GM12878 (cell line): ENCODE measurements around the gene TOX2. TPM values are rescaled to one million over a fixed set of nuclear protein-coding genes. Genes with fewer than 3 reads are reported as not detected.

ENCODE experiments used
- ATF3 ChIP-seq: IDR thresholded peaks from 2 replicates; pipeline ENCODE4 v1.6.1; 2011; ENCODE audit warnings: low read depth, mild to moderate bottlenecking, low read length, moderate library complexity, borderline replicate concordance; ENCODE audit errors: extremely low read depth
- BHLHE40 ChIP-seq, 2 experiments: fragments of 450-650 bp in 1 of 2; IDR thresholded peaks; 2 replicates each; pipeline ENCODE4 v1.6.1; 2011 to 2017; ENCODE audit warnings: low read depth in 2 of 2, borderline replicate concordance in 1 of 2, improper control_type of control experiment in 1 of 2, low read length in 1 of 2, mild to moderate bottlenecking in 1 of 2
- CBX5 ChIP-seq: sonication (generic); IDR thresholded peaks from 2 replicates; pipeline ENCODE4 v1.6.1; 2016; ENCODE audit warnings: low read depth, moderate library complexity, mild to moderate bottlenecking, inconsistent platforms
- DPF2 ChIP-seq: fragments of 450-650 bp; IDR thresholded peaks from 2 replicates; pipeline ENCODE4 v1.6.1; 2017; ENCODE audit warnings: mild to moderate bottlenecking
- EP300 ChIP-seq, 2 experiments: fragments of 150-350 bp in 1 of 2; IDR thresholded peaks; 2 replicates each; pipeline ENCODE4 v1.6.1; 2011 to 2012; ENCODE audit warnings: low read depth in 2 of 2, low read length in 2 of 2, borderline replicate concordance in 1 of 2, improper control_type of control experiment in 1 of 2, inconsistent platforms in 1 of 2; ENCODE audit not compliant: control insufficient read depth in 1 of 2
- FOXM1 ChIP-seq: IDR thresholded peaks from 2 replicates; pipeline ENCODE4 v1.6.1; 2012; ENCODE audit warnings: low read depth, mild to moderate bottlenecking, inconsistent platforms, low read length, moderate library complexity
- HSF1 ChIP-seq: fragments of 150-350 bp; IDR thresholded peaks from 2 replicates; pipeline ENCODE4 v1.6.1; 2014; ENCODE audit warnings: mild to moderate bottlenecking, low read depth, low read length
- IKZF1 ChIP-seq: fragments of 450-650 bp; conservative IDR thresholded peaks from 2 replicates; pipeline ENCODE4 v1.6.1; 2017; ENCODE audit warnings: antibody characterized with exemption, mild to moderate bottlenecking
- JUNB ChIP-seq: IDR thresholded peaks from 2 replicates; pipeline ENCODE4 v1.6.1; 2016; ENCODE audit warnings: antibody characterized with exemption, mild to moderate bottlenecking
- MTA3 ChIP-seq: IDR thresholded peaks from 2 replicates; pipeline ENCODE4 v1.6.1; 2012; ENCODE audit warnings: low read length, inconsistent platforms, borderline replicate concordance
- MXI1 ChIP-seq: fragments of 150-350 bp; IDR thresholded peaks from 2 replicates; pipeline ENCODE4 v1.6.1; 2011; ENCODE audit warnings: low read depth, mild to moderate bottlenecking, inconsistent platforms, low read length, improper control_type of control experiment
- MYB ChIP-seq: fragments of 150-350 bp; IDR thresholded peaks from 2 replicates; pipeline ENCODE4 v1.6.1; 2014; ENCODE audit warnings: mild to moderate bottlenecking, low read depth, low read length, borderline replicate concordance
- NBN ChIP-seq: fragments of 450-650 bp; IDR thresholded peaks from 2 replicates; pipeline ENCODE4 v1.6.1; 2016
- NR2C2 ChIP-seq: IDR thresholded peaks from 2 replicates; pipeline ENCODE4 v1.6.1; 2011; ENCODE audit warnings: borderline replicate concordance, low read depth; ENCODE audit not compliant: control insufficient read depth, insufficient read length
- RBBP5 ChIP-seq: fragments of 200-600 bp; sonication (generic); conservative IDR thresholded peaks from 2 replicates; pipeline ENCODE4 v1.6.1; 2016
- SREBF1 ChIP-seq: IDR thresholded peaks from 2 replicates; pipeline ENCODE4 v1.6.1; 2012; ENCODE audit warnings: mild to moderate bottlenecking, low read length
- STAT1 ChIP-seq: fragments of 450-650 bp; conservative IDR thresholded peaks from 2 replicates; pipeline ENCODE4 v1.6.1; 2014; ENCODE audit warnings: antibody characterized with exemption, mild to moderate bottlenecking
- ZBED1 ChIP-seq: IDR thresholded peaks from 2 replicates; pipeline ENCODE4 v1.6.1; 2016; ENCODE audit warnings: borderline replicate concordance
- polyA plus RNA-seq, 11 experiments: library from polyadenylated mRNA; depleted of rRNA in 4 of 11; unstranded in 6 of 11; stranded (reverse) in 5 of 11; fragments of >200 nt; fragmentation: Nextera tagmentation in 4 of 11; fragmentation: Illumina TruSeq in 1 of 11; extraction: Ambion mirVana in 4 of 11; extraction: Trizol in 1 of 11; gene quantifications; 1 replicate in 1 of 11; 2 replicates in 10 of 11; pipeline versions ENCODE4 v1.2.1 to v1.2.3, GENCODE V29; 2011 to 2016; ENCODE audit warnings: inconsistent platforms in 2 of 11, missing spikeins in 2 of 11, low read depth in 1 of 11
- total RNA-seq, 4 experiments: library from RNA; depleted of rRNA in 3 of 4; stranded (reverse); fragments of >200 nt in 3 of 4; fragmentation: Illumina TruSeq in 1 of 4; extraction: Trizol in 1 of 4; gene quantifications; 2 replicates each; pipeline versions ENCODE4 v1.2.1 to v1.2.3, GENCODE V29; 2013 to 2021
- TF ChIP-seq, protein P1 (sequence below): fragments of 450-650 bp; IDR thresholded peaks from 2 replicates; pipeline ENCODE4 v1.6.1; 2016; ENCODE audit warnings: mild to moderate bottlenecking
- TF ChIP-seq, protein P2 (sequence below): IDR thresholded peaks from 2 replicates; pipeline ENCODE4 v1.6.1; 2011; ENCODE audit warnings: borderline replicate concordance, low read depth, mild to moderate bottlenecking, moderate library complexity, mixed read lengths, low read length; ENCODE audit not compliant: insufficient read depth; ENCODE audit errors: extremely low read length
- TF ChIP-seq, protein P3 (sequence below): fragments of 450-650 bp; IDR thresholded peaks from 2 replicates; pipeline ENCODE4 v1.6.1; 2017; ENCODE audit warnings: mild to moderate bottlenecking

Gene TOX2
- total and polyA plus RNA-seq, 10 of the 15 experiments (the other 5 are each of a cell fraction or from before 2014, with no cell fraction given): 2.6 to 40.5 (median 7.9) TPM

GRCh38 chr20:43925215-43925614 lies 10.6 kb downstream of the TOX2 start (continued):
- TF ChIP-seq, protein P1, sequence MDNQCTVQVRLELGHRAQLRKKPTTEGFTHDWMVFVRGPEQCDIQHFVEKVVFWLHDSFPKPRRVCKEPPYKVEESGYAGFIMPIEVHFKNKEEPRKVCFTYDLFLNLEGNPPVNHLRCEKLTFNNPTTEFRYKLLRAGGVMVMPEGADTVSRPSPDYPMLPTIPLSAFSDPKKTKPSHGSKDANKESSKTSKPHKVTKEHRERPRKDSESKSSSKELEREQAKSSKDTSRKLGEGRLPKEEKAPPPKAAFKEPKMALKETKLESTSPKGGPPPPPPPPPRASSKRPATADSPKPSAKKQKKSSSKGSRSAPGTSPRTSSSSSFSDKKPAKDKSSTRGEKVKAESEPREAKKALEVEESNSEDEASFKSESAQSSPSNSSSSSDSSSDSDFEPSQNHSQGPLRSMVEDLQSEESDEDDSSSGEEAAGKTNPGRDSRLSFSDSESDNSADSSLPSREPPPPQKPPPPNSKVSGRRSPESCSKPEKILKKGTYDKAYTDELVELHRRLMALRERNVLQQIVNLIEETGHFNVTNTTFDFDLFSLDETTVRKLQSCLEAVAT: peak; percentile 74
- TF ChIP-seq JUNB (no peak), HSF1 (no peak), MXI1 (no peak), FOXM1 (no peak), CBX5 (no peak), DPF2 (peak; percentile 40; the same call in 1 of the 2 replicates), ATF3 (no peak), BHLHE40 (IDR thresholded peaks at IDR 0.05; ENCODE audit: borderline replicate concordance in 1 of 2, low read depth in 2 of 2, low read length in 1 of 2) (peak; percentile 72 to 76; a peak in 3 of 4 replicates), EP300 (IDR thresholded peaks at IDR 0.05; ENCODE audit: borderline replicate concordance in 1 of 2, control insufficient read depth in 1 of 2, low read depth in 2 of 2, low read length in 2 of 2) (no peak), RBBP5 (no peak), NBN (peak; percentile 76; the same call in 1 of the 2 replicates), MTA3 (0 out of 2 replicates have a peak, but pooled peaks have one; percentile 47), MYB (no peak), SREBF1 (no peak), IKZF1 (peak; percentile 59), ZBED1 (0 out of 2 replicates have a peak, but pooled peaks have one; percentile 19), NR2C2 (no peak), STAT1 (no peak)
- TF ChIP-seq, protein P2, sequence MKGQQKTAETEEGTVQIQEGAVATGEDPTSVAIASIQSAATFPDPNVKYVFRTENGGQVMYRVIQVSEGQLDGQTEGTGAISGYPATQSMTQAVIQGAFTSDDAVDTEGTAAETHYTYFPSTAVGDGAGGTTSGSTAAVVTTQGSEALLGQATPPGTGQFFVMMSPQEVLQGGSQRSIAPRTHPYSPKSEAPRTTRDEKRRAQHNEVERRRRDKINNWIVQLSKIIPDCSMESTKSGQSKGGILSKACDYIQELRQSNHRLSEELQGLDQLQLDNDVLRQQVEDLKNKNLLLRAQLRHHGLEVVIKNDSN: no peak
- TF ChIP-seq, protein P3, sequence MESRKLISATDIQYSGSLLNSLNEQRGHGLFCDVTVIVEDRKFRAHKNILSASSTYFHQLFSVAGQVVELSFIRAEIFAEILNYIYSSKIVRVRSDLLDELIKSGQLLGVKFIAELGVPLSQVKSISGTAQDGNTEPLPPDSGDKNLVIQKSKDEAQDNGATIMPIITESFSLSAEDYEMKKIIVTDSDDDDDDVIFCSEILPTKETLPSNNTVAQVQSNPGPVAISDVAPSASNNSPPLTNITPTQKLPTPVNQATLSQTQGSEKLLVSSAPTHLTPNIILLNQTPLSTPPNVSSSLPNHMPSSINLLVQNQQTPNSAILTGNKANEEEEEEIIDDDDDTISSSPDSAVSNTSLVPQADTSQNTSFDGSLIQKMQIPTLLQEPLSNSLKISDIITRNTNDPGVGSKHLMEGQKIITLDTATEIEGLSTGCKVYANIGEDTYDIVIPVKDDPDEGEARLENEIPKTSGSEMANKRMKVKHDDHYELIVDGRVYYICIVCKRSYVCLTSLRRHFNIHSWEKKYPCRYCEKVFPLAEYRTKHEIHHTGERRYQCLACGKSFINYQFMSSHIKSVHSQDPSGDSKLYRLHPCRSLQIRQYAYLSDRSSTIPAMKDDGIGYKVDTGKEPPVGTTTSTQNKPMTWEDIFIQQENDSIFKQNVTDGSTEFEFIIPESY: no peak
